T follicular helper cell (primary cell): Measurements from ENCODE around the gene CCDC78.

Experiments
- DNase-seq: peaks from one replicate; pipeline ENCODE4 v3.0.0-alpha.2; 2020; ENCODE audit warnings: low read depth

Gene CCDC78

GRCh38 chr16:711084-711483 is 15.2 kb downstream of the CCDC78 start:
- no peak for DNase-seq

- DNase-seq, result no peak
These were observed 15.7 kb downstream of the CCDC78 start for GRCh38 chr16:710500-711075.

GRCh38 chr16:709566-710499 is 16.4 kb downstream of the CCDC78 start:
- no peak for DNase-seq

- DNase-seq, result no peak
These were observed 17.3 kb downstream of the CCDC78 start for GRCh38 chr16:708959-709358.

GRCh38 chr16:708019-708418 is 18.2 kb downstream of the CCDC78 start:
- no peak for DNase-seq

GRCh38 chr16:707062-707538 is 19.1 kb downstream of the CCDC78 start:
- DNase-seq, result no peak

- DNase-seq, result no peak
These were observed 19.8 kb downstream of the CCDC78 start for GRCh38 chr16:706189-707061.

GRCh38 chr16:705431-706188 is 20.6 kb downstream of the CCDC78 start, which contains the start of gene FBXL16:
Gene FBXL16, minus strand, starts transcription at chr16:705801. Its CDS starts 8,396 bp downstream, at chr16:697405.
- no peak for DNase-seq

GRCh38 chr16:704552-705380 is 21.5 kb downstream of the CCDC78 start:
- DNase-seq, result no peak

GRCh38 chr16:704047-704446 is 22.2 kb downstream of the CCDC78 start:
- DNase-seq, result no peak

GRCh38 chr16:703406-703805 is 22.8 kb downstream of the CCDC78 start:
- DNase-seq, result no peak

- DNase-seq, result no peak
These were observed 23.9 kb downstream of the CCDC78 start for GRCh38 chr16:702341-702740.

GRCh38 chr16:700684-701584 is 25.3 kb downstream of the CCDC78 start:
- no peak for DNase-seq

- DNase-seq, result no peak
These were observed 27.2 kb downstream of the CCDC78 start for GRCh38 chr16:698911-699671.

GRCh38 chr16:695355-696089 is 30.7 kb downstream of the CCDC78 start:
- peak; percentile 55 for DNase-seq

GRCh38 chr16:694863-695354 is 31.3 kb downstream of the CCDC78 start:
- no peak for DNase-seq

GRCh38 chr16:694187-694862 is 31.9 kb downstream of the CCDC78 start:
- no peak for DNase-seq
